ENCODE data around the gene PTH2R. TPM values are rescaled to one million over a fixed set of nuclear protein-coding genes. Genes with fewer than 3 reads are reported as not detected.
"Not testable (repeated sequence)": the region's sequence is repeated elsewhere in the genome, so short reads cannot be mapped to it uniquely, and the experiment has no call there.

PTH2R gene
- total RNA-seq, 1 experiment from 2014 or later, result 0.10 TPM

DNA sequence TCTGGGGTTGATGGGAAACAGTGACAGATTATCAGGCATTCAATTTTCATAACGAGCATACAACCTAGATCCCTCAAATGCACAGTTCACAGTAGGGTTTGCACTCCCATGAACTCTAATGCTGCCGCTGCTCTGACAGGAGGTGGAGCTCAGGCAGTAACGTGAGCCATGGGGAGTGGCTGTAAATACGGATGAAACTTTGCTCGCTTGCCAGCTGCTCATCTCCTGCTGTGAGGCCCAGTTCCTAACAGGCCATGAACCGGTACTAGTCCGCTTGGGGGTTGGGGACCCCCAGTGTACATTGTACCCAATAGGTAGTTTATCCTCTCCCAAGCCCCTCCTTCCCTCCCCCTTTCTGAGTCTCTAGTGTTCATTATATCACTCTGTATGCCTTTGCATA, 94.6 kb downstream of the PTH2R start:
- TF ChIP-seq, protein P1, sequence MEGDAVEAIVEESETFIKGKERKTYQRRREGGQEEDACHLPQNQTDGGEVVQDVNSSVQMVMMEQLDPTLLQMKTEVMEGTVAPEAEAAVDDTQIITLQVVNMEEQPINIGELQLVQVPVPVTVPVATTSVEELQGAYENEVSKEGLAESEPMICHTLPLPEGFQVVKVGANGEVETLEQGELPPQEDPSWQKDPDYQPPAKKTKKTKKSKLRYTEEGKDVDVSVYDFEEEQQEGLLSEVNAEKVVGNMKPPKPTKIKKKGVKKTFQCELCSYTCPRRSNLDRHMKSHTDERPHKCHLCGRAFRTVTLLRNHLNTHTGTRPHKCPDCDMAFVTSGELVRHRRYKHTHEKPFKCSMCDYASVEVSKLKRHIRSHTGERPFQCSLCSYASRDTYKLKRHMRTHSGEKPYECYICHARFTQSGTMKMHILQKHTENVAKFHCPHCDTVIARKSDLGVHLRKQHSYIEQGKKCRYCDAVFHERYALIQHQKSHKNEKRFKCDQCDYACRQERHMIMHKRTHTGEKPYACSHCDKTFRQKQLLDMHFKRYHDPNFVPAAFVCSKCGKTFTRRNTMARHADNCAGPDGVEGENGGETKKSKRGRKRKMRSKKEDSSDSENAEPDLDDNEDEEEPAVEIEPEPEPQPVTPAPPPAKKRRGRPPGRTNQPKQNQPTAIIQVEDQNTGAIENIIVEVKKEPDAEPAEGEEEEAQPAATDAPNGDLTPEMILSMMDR (IDR thresholded peaks at IDR 0.05), result no peak
- no peak for TF ChIP-seq TCF7L2 (IDR thresholded peaks at IDR 0.05; ENCODE audit: low read depth, low read length)
- TF ChIP-seq, protein P2, sequence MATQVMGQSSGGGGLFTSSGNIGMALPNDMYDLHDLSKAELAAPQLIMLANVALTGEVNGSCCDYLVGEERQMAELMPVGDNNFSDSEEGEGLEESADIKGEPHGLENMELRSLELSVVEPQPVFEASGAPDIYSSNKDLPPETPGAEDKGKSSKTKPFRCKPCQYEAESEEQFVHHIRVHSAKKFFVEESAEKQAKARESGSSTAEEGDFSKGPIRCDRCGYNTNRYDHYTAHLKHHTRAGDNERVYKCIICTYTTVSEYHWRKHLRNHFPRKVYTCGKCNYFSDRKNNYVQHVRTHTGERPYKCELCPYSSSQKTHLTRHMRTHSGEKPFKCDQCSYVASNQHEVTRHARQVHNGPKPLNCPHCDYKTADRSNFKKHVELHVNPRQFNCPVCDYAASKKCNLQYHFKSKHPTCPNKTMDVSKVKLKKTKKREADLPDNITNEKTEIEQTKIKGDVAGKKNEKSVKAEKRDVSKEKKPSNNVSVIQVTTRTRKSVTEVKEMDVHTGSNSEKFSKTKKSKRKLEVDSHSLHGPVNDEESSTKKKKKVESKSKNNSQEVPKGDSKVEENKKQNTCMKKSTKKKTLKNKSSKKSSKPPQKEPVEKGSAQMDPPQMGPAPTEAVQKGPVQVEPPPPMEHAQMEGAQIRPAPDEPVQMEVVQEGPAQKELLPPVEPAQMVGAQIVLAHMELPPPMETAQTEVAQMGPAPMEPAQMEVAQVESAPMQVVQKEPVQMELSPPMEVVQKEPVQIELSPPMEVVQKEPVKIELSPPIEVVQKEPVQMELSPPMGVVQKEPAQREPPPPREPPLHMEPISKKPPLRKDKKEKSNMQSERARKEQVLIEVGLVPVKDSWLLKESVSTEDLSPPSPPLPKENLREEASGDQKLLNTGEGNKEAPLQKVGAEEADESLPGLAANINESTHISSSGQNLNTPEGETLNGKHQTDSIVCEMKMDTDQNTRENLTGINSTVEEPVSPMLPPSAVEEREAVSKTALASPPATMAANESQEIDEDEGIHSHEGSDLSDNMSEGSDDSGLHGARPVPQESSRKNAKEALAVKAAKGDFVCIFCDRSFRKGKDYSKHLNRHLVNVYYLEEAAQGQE (IDR thresholded peaks at IDR 0.05; ENCODE audit: insufficient read depth in 1 of 2, low read depth in 2 of 2, low read length in 1 of 2), result no peak
- no peak for TF ChIP-seq SIN3A (IDR thresholded peaks at IDR 0.05; ENCODE audit: borderline replicate concordance, insufficient read depth, low read depth, low read length)
- TF ChIP-seq POLR2AphosphoS5 (IDR thresholded peaks at IDR 0.05; ENCODE audit: low read depth, low read length), result no peak
- intact Hi-C loops (cut with micrococcal nuclease; ENCODE audit: unreplicated experiment) (no loop called here), in situ Hi-C loops (cut with HindIII; ENCODE audit: low pct_unique_long_range_greater_than_20kb, low sequenced_read_pairs) (no loop called here)
- BruUV-seq (replicated peaks), result no TSS peak
- Histone ChIP-seq H3K27ac (ENCODE audit: low read length) (no peak overlapping the region), H3K9me3 (ENCODE audit: control insufficient read depth, insufficient read depth, low read depth, low read length) (no peaks in the 10 kb centered on the region), H3K4me3 (ENCODE audit: low read depth in 2 of 2, low read length in 2 of 2) (no peak overlapping the region), H3K4me1 (ENCODE audit: control insufficient read depth, insufficient read depth, low read length) (no peaks in the 10 kb centered on the region), H3K27me3 (ENCODE audit: control insufficient read depth, insufficient read depth, low read length) (no peaks in the 10 kb centered on the region), H3K36me3 (ENCODE audit: control insufficient read depth, insufficient read depth, low read length) (no peaks in the 10 kb centered on the region)
- POLR2A ChIA-PET, result no interaction called here
- DNase-seq (ENCODE audit: low read depth, low spot score) (no peak), ATAC-seq (no peak)
- CTCF ChIA-PET, result no interaction called here

DNA sequence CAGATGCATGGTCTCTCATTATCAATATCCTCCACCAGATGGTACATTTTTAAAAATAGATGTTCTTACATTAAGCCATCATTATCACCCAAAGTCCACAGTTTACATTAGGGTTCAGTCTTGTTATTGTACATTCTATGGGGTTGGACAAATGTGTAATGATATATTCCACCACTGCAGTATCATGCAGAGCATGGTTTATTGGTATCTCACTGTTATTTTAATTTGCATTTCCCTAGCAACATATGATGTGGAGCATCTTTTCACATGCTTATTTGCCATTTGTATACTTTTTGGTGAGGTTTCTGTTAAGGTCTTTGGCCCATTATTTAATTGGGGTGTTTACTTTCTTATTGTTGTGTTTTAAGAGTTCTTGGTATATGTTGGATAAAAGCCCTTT, 95.7 kb downstream of the PTH2R start:
- POLR2A ChIA-PET, result no interaction called here
- ATAC-seq (no peak), DNase-seq (ENCODE audit: low read depth, low spot score) (no peak)
- Histone ChIP-seq H3K27ac (ENCODE audit: low read length) (no peak overlapping the region), H3K27me3 (ENCODE audit: control insufficient read depth, insufficient read depth, low read length) (no peaks in the 10 kb centered on the region), H3K9me3 (ENCODE audit: control insufficient read depth, insufficient read depth, low read depth, low read length) (no peaks in the 10 kb centered on the region), H3K4me3 (ENCODE audit: low read depth in 2 of 2, low read length in 2 of 2) (no peak overlapping the region), H3K36me3 (ENCODE audit: control insufficient read depth, insufficient read depth, low read length) (no peaks in the 10 kb centered on the region), H3K4me1 (ENCODE audit: control insufficient read depth, insufficient read depth, low read length) (no peaks in the 10 kb centered on the region)
- intact Hi-C loops (cut with micrococcal nuclease; ENCODE audit: unreplicated experiment), result no loop called here
- TF ChIP-seq SIN3A (IDR thresholded peaks at IDR 0.05; ENCODE audit: borderline replicate concordance, insufficient read depth, low read depth, low read length) (no peak), POLR2AphosphoS5 (IDR thresholded peaks at IDR 0.05; ENCODE audit: low read depth, low read length) (no peak), TCF7L2 (IDR thresholded peaks at IDR 0.05; ENCODE audit: low read depth, low read length) (no peak)
- in situ Hi-C loops (cut with HindIII; ENCODE audit: low pct_unique_long_range_greater_than_20kb, low sequenced_read_pairs), result no loop called here
- BruUV-seq (replicated peaks), result no TSS peak
- CTCF ChIA-PET, result interaction anchor here (0.6 kb wide), 1 partner anchor 27 kb away, joined by 6 read pairs; no protein-coding TSS in a partner anchor

DNA sequence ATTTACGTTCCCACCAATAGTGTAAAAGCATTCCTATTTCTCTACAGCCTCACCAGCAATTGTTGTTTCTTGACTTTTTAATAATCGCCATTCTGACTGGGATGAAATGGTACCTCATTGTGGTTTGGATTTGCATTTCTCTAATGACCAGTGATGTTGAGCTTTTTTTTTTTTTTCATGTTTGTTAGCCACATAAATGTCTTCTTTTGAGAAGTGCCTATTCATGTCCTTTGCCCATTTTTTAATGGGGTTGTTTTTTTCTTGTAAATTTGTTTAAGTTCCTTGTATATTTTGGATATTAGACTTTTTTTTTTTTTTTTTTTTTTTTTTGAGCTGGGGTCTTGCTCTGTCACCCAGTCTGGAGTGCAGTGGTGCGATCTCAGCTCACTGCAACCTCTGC, 98.8 kb downstream of the PTH2R start:
- in situ Hi-C loops (cut with HindIII; ENCODE audit: low pct_unique_long_range_greater_than_20kb, low sequenced_read_pairs); CTCF ChIA-PET; H3K4me1 ChIP-seq (ENCODE audit: control insufficient read depth, insufficient read depth, low read length); POLR2A ChIA-PET; BruUV-seq (replicated peaks); H3K27ac ChIP-seq (ENCODE audit: low read length); intact Hi-C loops (cut with micrococcal nuclease; ENCODE audit: unreplicated experiment); DNase-seq (ENCODE audit: low read depth, low spot score); ATAC-seq; H3K9me3 ChIP-seq (ENCODE audit: control insufficient read depth, insufficient read depth, low read depth, low read length); H3K36me3 ChIP-seq (ENCODE audit: control insufficient read depth, insufficient read depth, low read length); H3K4me3 ChIP-seq (ENCODE audit: low read depth in 2 of 2, low read length in 2 of 2); H3K27me3 ChIP-seq (ENCODE audit: control insufficient read depth, insufficient read depth, low read length): not testable (repeated sequence)

All from Panc1 (cell line).